ENCODE results near the gene SUSD4. TPM values are rescaled to one million over a fixed set of nuclear protein-coding genes. Genes with fewer than 3 reads are reported as not detected.

SUSD4 gene
- total and polyA plus RNA-seq, 2 of the 8 experiments (the other 6 are each of a cell fraction or from before 2014, with no cell fraction given): 3.9 to 5.2 TPM

DNA sequence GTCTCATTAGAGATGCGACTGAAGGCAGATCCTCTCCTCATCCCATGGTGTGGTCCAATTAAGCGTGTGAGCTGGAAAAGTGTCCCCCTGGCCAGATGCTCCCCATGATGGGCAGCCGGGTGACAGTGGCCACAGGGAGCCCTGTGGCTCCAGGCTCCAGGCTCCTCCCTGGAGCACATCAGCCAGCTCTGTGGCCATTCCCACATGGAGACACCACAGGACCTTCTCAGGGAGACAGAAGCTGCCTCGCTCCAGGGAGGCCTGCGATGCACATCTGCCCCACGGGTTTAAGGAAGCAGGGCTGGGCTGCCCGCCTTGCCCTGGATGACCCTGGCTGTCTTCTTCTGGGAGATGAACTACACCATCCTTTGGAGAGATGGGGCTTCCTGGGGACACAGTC, 121.0 kb downstream of the SUSD4 start:
- Histone ChIP-seq H3K4me3 (ENCODE audit: extremely low read depth in 1 of 4, insufficient read depth in 2 of 4, low read depth in 3 of 4, low read length in 4 of 4) (no peak overlapping the region), H2AFZ (ENCODE audit: low read length) (no peak overlapping the region), H2BK120ac (replicated peaks; ENCODE audit: low read depth, low read length) (no peak overlapping the region), H3K27me3 (replicated peaks in 1 of 4; ENCODE audit: control insufficient read depth in 3 of 4, extremely low read depth in 1 of 4, insufficient read depth in 3 of 4, low read length in 3 of 4) (no peaks in the 10 kb centered on the region; a peak in 1 of 7 replicates), H3K36me3 (ENCODE audit: control insufficient read depth in 2 of 4, insufficient read depth in 4 of 4, low read length in 3 of 4) (no peaks in the 10 kb centered on the region), H4K8ac (ENCODE audit: extremely low read depth, insufficient read depth, low read length) (no peak overlapping the region), H3K56ac (replicated peaks; ENCODE audit: insufficient read length, low read depth, low read length) (no peak overlapping the region), H4K91ac (replicated peaks; ENCODE audit: insufficient read length, low read length) (no peak overlapping the region), H2BK5ac (ENCODE audit: low read depth, low read length) (no peak overlapping the region), H2BK15ac (ENCODE audit: low read length) (no peak overlapping the region), H3K14ac (ENCODE audit: insufficient read length) (no peak overlapping the region), H3K79me1 (ENCODE audit: low read depth, low read length) (no peaks in the 10 kb centered on the region), H3K4me1 (replicated peaks in 1 of 4; ENCODE audit: control insufficient read depth in 3 of 4, insufficient read depth in 4 of 4, low read length in 3 of 4) (no peaks in the 10 kb centered on the region), H2BK12ac (ENCODE audit: low read depth, low read length) (no peak overlapping the region), H4K20me1 (replicated peaks in 1 of 2; ENCODE audit: control insufficient read depth in 1 of 2, insufficient read depth in 2 of 2, low read length in 2 of 2) (no peaks in the 10 kb centered on the region), H3K9ac (replicated peaks in 1 of 4; ENCODE audit: extremely low read depth in 1 of 4, low read depth in 3 of 4, low read length in 3 of 4) (no peak overlapping the region), H3K79me2 (ENCODE audit: control insufficient read depth in 1 of 2, insufficient read depth in 2 of 2, low read length in 2 of 2) (no peaks in the 10 kb centered on the region), H3K27ac (ENCODE audit: low read depth, low read length) (no peak overlapping the region), H3K4ac (replicated peaks; ENCODE audit: insufficient read length, low read depth, low read length) (no peak overlapping the region), H3K18ac (ENCODE audit: extremely low read depth, low read length) (no peak overlapping the region), H2BK20ac (ENCODE audit: low read length) (no peak overlapping the region), H3K4me2 (ENCODE audit: insufficient read depth in 1 of 2, low read depth in 2 of 2, low read length in 2 of 2) (no peak overlapping the region), H2AK5ac (ENCODE audit: low read depth, low read length) (no peak overlapping the region), H3K9me3 (ENCODE audit: insufficient read depth in 2 of 2, low read depth in 1 of 2, low read length in 1 of 2) (no peaks in the 10 kb centered on the region), H3K23me2 (ENCODE audit: low read depth, low read length) (no peaks in the 10 kb centered on the region), H4K5ac (ENCODE audit: insufficient read length, low read depth, low read length) (no peak overlapping the region), H3K23ac (ENCODE audit: insufficient read length) (no peak overlapping the region)
- ChIA-PET CTCF (ENCODE audit: partially characterized antibody) (interaction anchor here (0.8 to 2.4 kb wide), 6 partner anchors 23 to 117 kb away, joined by 3 to 8 read pairs (median 4); no protein-coding TSS in a partner anchor), POLR2A (ENCODE audit: partially characterized antibody) (no interaction called here)
- FAIRE-seq (no peak), DNase-seq (ENCODE audit: low read depth in 1 of 2, low spot score in 2 of 2) (no peak)
- WGBS, 2 experiments (ENCODE audit: extremely low coverage in 1 of 2, insufficient coverage in 1 of 2, insufficient read length in 1 of 2, insufficient replicate concordance in 2 of 2, low coverage in 1 of 2, low lambda C conversion rate in 2 of 2, missing lambda C conversion rate in 1 of 2): 83% methylated on average over 7 of the region's 7 CpGs; no CpG with 5 or more reads in 1 of the 2 experiments
- TF ChIP-seq TCF12 (IDR thresholded peaks at IDR 0.05; ENCODE audit: low read depth, low read length): no peak
- no peak for TF ChIP-seq SRF (IDR thresholded peaks at IDR 0.05; ENCODE audit: low read depth, low read length)
- TF ChIP-seq BACH1 (IDR thresholded peaks at IDR 0.05; ENCODE audit: low read length): no peak

All from H1 (cell line).